Esophagus mucosa (tissue), 1 donor: ENCODE measurements around the gene SLC7A6. TPM values are rescaled to one million over a fixed set of nuclear protein-coding genes. Genes with fewer than 3 reads are reported as not detected.

Source experiments
- ATAC-seq: fragments of 200-7000 bp; cut with Tn5 transposase; one replicate; pipeline ENCODE4 v1.9.1; 2020
- total RNA-seq: library from RNA; stranded (reverse); gene quantifications from one replicate; pipeline ENCODE4 v1.2.4, GENCODE V29; 2023
- donor health status: DM: yes; HTN: yes; CAD: no.

The SLC7A6 gene
- total RNA-seq, 1 donor from 2014 or later = 4.7 TPM

DNA sequence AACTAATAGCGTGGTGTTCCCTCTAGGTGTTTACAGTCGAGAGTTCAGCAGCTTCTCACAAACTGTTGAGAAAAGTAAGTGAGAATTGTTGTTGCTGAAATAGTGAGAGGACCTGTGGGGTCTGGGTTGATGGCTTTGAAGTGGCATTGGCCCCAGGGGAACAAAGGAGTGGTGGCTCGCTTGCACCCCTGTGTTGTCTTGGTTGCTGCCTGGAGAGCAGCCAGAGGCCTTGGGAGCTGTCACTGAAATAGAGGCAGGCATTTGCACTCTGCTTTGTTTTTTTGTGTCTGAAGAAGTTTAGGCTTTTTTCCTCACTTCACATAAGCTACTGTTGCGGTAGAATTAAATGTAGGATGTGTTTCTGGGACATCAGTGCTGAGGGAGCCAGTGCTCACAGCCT is 83.3 kb downstream of the SLC7A6 start:
- no peak for ATAC-seq

DNA sequence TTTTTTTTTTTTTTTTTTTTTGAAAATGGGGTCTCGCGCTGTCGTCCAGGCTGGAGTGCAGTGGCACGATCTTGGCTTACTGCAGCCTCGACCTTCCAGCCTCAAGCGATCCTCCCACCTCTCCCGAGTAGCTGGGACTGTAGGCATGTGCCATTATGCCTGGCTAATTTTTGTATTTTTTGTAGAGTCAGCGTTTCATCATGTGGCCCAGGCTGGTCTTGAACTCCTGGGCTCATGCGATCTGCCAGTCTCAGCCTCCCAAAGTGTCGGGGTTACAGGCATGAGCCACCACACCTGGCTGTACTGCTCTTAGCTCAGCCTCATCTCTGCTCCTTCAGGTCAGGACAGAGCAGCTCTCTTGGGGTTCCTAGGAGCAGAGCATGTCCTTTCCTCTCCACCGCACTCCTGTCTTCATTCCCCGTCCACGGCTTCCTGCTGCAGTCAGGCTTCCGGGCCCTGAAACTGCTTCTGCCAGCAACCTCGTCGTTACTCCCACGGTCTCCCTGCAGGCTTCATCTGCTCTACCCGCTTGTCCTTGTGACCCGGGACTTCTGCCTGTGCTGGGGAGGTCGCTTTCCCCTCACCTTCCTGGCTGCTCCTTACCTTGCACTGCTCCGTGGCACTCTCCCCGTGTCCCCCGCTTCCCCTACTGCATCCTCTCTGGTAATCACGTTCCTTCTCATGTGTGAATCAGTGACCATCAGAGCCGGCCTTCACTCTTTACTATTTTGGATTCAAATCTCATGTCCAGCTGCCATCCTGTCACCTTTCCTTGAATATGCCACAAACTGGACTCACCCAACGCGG is 84.5 kb downstream of the SLC7A6 start:
- no peak for ATAC-seq

GRCh38 chr16:68349838-68350410 is 85.6 kb downstream of the SLC7A6 start:
- no peak for ATAC-seq

DNA sequence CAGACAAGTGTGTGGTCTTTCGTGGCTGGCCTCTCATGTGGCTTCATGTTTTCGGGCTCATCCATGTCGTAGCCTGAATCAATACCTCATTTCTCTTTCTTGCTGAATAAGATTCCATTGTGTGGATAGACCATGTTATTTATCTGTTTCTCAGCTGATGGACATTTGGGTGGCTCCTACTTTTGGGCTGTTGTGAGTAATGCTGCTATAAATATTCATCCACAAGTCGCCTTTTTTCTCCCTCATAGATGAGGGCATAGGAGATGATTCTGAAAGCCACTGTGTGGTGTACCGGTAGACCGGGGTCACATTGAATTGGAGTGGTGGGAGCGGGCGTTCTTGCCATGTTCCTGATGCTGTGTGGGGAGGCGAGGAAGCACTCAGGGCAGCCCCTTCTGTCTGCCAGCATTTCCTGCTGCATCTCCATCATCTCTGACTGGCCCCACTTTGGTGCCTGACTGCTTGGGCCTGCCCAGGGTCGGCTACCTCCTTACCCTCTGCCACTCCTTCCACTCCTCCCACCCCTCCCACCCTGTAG is 86.6 kb downstream of the SLC7A6 start:
- no peak for ATAC-seq

Other genes with a start within 250 kb of the SLC7A6 start
- gene DPEP2NB, start 248.6 kb upstream of the SLC7A6 start, total RNA-seq = not detected
- gene DDX28, start 241.3 kb upstream of the SLC7A6 start, total RNA-seq = 12.1 TPM
- gene DUS2, start 241.2 kb upstream of the SLC7A6 start, total RNA-seq = 17.4 TPM
- gene NFATC3, start 179.2 kb upstream of the SLC7A6 start, total RNA-seq = 17.6 TPM
- gene ESRP2, start 28.4 kb upstream of the SLC7A6 start, total RNA-seq = 82.1 TPM
- gene PLA2G15, start 19.2 kb upstream of the SLC7A6 start, total RNA-seq = 4.8 TPM
- gene SLC7A6OS, start 46.4 kb downstream of the SLC7A6 start, total RNA-seq = 8.1 TPM
- 14.8 TPM for gene PRMT7, start 46.5 kb downstream of the SLC7A6 start, total RNA-seq
- gene SMPD3, start 184.0 kb downstream of the SLC7A6 start, total RNA-seq = 0.52 TPM